Uterus (tissue), 2 donors: ENCODE measurements around the gene METTL24.

Experiments used
- CTCF ChIP-seq, 4 experiments: fragments of 200-600 bp in 2 of 4; fragments of 450-650 bp in 2 of 4; sonication (generic) in 2 of 4; IDR thresholded peaks; one replicate each; pipeline ENCODE4 v1.5.1; 2016 to 2019; ENCODE audit warnings: antibody characterized with exemption in 4 of 4, mild to moderate bottlenecking in 2 of 4, moderate library complexity in 1 of 4
- POLR2A ChIP-seq, 2 donors: fragments of 450-650 bp; IDR thresholded peaks; one replicate each; pipeline ENCODE4 v1.6.1; 2016; ENCODE audit warnings: antibody characterized with exemption in 2 of 2, mild to moderate bottlenecking in 1 of 2, moderate library complexity in 1 of 2

- TF ChIP-seq CTCF (IDR thresholded peaks at IDR 0.05) (no peak), POLR2A (IDR thresholded peaks at IDR 0.05) (no peak)
These were observed 508 bp upstream of the METTL24 start for GRCh38 chr6:110358553-110359160.
